Right lung (tissue), 5 donors: ENCODE results near the gene GLYATL1. TPM values are rescaled to one million over a fixed set of nuclear protein-coding genes. Genes with fewer than 3 reads are reported as not detected.
A peak's percentile ranks its signal among the peaks of the same experiment; 100 is the strongest.

ENCODE experiments used
- DNase-seq, 2 donors: peaks; one replicate each; pipeline ENCODE4 v3.0.0-alpha.2; 2013
- polyA plus RNA-seq, 5 donors: library from polyadenylated mRNA; unstranded; fragments of 120-200 nt; gene quantifications; one replicate each; pipeline versions ENCODE4 v1.2.1 to v1.2.3, GENCODE V29; 2013; ENCODE audit warnings: inconsistent platforms in 1 of 5, low replicate concordance in 1 of 5; ENCODE audit not compliant: insufficient read length in 5 of 5, insufficient read depth in 1 of 5

GLYATL1 gene
- polyA plus RNA-seq, 5 donors: 2.9 to 5.1 (median 4.7) TPM

DNA sequence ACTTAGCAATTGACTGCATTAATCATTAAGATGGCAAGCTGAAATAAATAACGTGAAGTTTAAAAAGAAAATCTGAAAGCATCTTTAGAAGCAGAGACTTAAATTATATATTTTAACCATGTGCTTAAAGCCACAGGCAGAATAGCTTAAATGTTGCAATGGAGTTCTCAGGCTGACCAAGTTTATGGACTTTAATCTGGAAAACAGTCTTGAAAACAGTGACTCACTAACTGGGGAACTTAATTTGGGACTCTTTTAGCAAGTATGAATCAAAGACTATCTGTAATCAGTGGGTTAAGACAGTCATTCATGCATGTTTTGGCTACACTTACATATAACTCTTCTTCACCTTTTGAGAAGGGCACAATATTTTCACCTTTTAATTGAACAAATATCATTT is 12.6 kb upstream of the GLYATL1 start:
- DNase-seq: no peak

DNA sequence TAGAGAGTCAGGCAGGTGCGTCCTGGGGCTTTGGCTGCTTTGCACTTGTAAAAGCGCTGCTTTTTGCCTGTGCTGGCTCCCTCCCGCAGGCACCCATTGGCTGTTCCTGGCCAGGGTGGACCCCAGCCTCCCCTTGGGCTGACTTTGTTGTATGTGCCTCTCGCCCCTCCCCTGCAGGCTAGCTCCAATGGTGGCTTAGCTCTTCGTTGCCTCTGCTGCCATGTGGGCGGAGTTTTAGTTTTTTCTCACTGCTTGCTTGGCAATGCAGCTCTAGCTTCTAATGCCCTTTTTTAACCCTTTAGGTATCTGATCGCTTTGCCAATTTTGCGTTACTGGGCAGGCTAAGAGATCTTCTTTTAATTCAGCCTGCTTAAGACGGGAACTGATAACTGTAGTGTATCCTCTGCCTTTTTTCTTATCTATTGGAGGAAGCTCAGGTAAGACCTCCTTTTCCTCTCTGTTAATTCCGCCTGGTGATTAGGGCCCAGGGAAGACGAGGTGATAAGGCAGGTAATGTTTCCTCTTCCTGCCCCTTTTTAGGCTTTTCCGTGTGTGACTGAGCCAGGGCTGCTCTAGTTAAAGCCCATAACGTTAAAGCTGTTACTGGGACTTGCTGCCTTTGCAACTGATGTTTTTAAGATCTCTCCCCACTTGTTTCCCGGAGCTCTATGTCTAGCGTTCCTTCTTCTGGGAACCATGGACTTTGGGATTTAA is 11.7 kb upstream of the GLYATL1 start:
- DNase-seq: no peak

DNA sequence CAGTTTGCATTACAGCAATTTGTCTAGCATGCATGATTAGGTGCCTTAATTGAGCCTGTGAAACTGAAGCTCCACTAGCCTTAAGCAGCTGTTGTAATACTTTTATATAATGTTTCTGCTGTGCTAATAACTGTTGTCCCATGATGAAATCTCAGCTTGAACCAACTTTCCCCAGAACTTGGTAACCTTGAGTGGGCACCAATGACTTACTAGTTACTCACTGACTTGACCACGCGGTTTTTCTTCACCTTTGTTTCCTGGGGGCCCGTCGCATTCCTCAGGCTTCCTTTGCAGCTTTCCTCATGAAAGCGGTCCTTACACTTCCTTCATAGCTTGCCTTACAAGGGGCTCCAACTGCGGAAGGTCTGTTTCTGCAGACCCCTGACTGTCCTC is 11.2 kb upstream of the GLYATL1 start:
- DNase-seq: no peak

DNA sequence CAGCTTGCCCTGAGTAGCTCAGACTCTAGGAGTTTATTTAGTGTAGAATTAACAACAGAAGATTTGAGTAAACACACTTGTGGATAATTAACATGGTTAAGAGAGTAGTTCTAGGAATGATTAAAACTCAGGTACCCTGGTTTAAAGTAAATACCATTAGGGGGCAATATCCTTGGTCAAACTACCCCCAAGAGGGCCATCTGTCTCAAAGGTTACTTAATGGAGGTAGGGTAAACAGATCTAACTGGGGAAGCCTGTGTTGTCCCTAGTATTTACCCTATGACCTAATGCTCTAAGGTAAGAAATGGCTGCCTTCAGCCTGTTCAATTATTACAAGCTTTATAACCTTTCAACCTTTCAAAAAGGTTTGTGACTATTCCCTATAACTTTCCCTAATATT is 10.6 kb upstream of the GLYATL1 start:
- DNase-seq: no peak

GRCh38 chr11:58930926-58931325 is 8.4 kb upstream of the GLYATL1 start:
- DNase-seq: no peak

- DNase-seq: no peak
Observed at GRCh38 chr11:58933661-58934060, 5.6 kb upstream of the GLYATL1 start.

- DNase-seq: no peak
Observed at GRCh38 chr11:58934945-58935513, 4.3 kb upstream of the GLYATL1 start.

DNA sequence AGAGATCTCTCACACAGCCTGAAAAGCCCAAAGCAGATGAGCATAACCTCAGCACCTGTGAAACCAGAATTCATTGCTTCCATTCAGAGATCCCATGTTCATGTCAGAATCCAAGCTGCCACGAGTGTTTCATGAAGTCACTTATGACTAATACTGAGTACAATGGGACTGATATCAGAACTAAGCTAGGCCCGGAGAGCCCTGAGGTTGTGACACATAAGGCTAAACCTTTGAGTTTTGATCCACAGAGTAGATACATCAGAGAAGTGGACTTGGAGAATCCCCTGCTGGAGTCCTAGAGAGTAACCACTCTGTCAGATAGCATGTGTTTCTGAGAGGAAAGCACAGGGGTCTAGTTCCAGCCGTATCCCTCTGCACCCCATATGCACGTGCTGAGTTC is 890 bp upstream of the GLYATL1 start:
- no peak for DNase-seq

GRCh38 chr11:58940028-58940427 is 740 bp downstream of the GLYATL1 start:
- DNase-seq: no peak

- DNase-seq: no peak
Observed at GRCh38 chr11:58941838-58942237, 2.5 kb downstream of the GLYATL1 start.

- no peak for DNase-seq
Observed at GRCh38 chr11:58945663-58946062, 6.4 kb downstream of the GLYATL1 start.

DNA sequence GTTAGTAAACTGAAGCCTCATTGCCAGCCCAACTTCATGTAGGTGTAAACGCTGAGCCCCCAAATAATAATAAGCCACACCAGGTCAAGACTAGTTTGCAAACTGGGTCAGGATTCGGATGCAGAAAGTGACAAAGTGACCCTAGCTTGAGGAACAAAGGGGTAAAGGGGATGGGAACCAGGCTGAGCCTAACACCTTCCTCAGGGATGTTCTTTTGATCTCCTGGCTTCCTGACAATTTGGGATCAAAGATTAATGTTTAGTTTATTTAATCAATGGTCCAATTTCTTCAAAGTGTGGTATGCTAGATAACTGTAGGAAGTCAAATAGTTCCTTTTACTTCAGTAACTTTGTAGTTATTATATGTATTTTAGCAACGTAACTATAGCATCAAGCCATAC is 9.9 kb downstream of the GLYATL1 start:
- no peak for DNase-seq

DNA sequence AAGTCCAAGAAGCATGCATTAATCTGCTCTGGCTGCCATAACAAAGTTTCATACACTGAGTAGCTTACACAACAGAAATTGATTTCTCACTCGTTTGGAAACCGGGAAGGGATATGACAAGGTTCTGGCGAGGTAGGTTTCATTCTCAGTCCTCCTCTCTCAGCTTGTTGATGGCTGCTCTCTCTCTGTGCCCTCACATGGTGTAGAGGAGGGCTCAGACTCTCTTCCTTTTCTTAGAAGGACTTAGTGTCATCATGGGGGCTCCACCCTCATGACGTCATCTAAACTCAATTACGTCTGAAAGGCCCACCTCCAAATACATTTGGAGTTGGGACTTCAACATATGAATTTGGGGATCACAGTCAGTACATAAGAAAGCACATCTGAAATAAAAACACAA is 18.6 kb downstream of the GLYATL1 start:
- no peak for DNase-seq

DNA sequence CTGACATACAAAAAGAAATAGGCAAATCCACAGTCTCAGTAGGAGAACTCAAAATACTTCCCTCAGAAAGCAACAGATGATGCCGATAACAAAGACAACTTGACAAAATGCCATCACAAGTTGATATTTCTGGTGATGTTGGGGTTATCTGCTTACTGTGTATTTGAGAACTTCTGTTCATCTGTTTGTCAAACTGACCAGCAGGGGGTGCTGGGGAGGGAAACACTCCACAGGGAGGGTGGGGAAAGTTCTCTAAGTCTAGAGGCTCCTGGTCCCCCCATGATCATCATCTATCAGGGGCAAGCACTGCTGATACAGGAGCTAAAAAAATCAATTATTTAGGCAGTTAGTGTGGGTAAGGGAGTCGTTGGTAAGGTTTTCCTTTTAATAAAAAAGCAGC is 19.2 kb downstream of the GLYATL1 start:
- DNase-seq: no peak

DNA sequence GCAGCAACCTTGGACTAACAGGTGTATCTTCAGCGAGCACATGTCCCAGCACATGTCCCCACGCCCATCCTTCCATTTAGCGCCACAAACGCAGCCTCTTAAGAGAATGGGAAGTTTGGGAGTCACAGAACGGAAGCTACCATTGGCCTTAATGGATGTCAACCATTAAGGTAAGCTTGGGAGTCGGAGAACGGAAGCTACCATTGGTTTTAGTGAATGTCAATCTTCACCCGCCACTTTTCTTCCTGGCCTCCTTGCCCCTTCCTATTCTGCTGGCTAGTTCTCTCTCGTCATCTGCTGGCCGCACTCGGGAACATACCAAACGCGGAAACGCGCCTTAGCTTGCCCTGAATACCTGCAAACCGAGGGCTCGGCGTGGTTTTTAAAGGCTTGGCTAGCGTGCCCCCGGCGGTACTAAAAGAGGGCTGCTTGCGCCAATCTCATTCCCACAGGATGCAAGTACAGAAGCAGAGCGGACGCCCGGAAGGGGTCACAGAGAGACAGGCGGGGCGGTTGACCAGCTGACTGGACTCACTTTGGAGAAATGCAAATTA is 24.3 kb downstream of the GLYATL1 start:
- DNase-seq: peak; percentile 6 to 20

GRCh38 chr11:58965246-58965985 is 26.1 kb downstream of the GLYATL1 start:
- DNase-seq: no peak

DNA sequence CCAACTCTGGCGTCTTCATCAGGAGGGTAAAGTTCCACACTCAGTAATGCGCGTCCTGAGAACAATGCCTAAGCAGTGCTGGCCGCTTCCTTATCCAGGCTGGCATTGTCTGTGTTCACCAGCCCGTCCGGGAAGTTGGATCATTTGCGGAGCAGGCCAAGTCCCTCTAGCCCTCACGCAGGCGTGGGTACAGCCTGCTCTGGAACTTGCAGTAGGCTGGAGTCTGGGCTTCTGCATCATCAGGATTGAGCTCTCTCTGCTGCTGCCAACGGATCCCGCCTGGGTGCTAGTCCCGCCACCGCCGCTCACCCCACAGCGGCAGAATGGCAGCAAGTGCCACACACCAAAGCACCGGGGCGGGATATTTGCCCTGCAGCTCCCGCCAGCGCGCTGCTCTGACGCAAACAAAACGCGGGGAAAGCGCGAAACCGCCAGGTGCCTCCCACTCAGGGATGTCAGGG is 29.0 kb downstream of the GLYATL1 start:
- no peak for DNase-seq

GRCh38 chr11:58977470-58977869 is 38.2 kb downstream of the GLYATL1 start:
- no peak for DNase-seq

DNA sequence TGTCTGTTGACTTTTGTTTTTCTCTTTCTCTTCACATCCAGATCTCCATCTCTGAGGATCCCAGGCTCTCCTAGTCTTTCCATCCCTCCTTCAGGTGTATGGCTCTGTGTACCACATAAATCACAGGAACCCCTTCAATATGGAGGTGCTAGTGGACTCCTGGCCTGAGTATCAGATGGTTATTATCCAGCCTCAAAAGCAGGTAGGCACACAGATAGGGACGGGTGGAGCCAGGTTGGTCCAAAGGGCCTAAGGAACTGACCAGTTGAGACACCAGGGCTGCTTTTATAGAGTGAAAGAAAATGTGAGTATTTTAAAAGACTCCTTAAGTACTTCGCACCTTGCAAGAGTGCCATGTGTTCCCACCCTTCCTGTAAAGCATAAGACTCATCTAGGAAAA is 39.9 kb downstream of the GLYATL1 start:
- no peak for DNase-seq

DNA sequence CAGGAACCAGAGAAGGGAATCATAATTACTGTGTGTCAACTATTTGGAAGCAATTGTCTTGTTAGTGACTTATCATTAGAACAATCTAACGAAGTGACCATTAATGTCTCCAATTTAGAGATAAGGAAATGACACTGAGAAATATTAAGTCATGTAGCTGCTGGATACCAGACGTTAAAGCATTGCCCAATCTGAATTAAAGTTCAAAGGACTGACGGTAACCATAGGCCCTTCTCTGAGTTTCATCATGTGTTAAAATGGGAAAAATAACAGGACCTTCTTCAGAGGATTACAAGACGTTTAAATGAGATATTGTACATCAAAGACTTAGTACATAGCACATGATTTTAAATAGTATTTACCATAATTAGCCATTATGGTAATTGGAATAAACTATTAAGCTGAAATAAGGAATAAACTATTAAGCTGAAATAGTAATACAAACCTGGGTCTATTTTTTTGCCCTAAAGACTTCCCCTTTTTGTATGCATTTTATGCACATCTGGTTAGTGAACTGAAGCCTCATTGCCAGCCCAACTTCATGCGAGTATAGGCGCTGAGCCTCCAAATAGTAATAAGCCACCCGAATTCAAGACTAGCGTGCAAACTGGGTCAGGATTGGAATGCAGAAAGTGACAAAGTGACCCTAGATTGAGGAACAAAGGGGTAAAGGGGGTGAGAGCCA is 41.0 kb downstream of the GLYATL1 start:
- DNase-seq: no peak

- no peak for DNase-seq
Observed at GRCh38 chr11:58992489-58992888, 53.2 kb downstream of the GLYATL1 start.

GRCh38 chr11:58994171-58994570 is 54.9 kb downstream of the GLYATL1 start:
- no peak for DNase-seq
